Measurements from ENCODE around the gene PLCB1. TPM values are rescaled to one million over a fixed set of nuclear protein-coding genes. Genes with fewer than 3 reads are reported as not detected.
"Not testable (repeated sequence)": the region's sequence is repeated elsewhere in the genome, so short reads cannot be mapped to it uniquely, and the experiment has no call there.

PLCB1 gene
- total RNA-seq, 2 donors from 2014 or later = 12.3 to 13.4 TPM

DNA sequence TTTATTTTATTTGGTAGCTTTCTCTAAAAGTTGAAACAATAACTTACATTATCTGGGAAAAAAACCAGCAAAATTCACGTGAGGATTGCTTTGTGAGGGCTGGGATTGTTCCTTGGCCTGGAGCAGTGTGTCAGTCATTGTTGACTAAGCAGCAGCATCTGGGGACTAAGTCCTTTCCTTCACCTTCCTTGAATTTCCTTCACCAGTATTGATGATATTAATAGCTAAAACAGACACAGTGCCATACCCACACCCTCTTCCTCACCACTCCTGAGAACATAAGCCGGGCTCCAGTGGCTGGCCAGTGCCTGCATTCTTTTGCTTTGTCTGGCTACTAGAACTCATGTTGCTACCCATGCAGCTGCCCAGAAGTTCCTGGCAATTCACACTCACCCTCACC, 23.7 kb downstream of the PLCB1 start:
- Mint-ChIP-seq H3K27me3 (no peaks in the 10 kb centered on the region), H3K9me3 (peaks cover 3% of the 10 kb centered on the region), H3K36me3 (peaks cover 5% of the 10 kb centered on the region), H3K27ac (peak overlapping the region; percentile 70 to 89), H3K4me1 (ENCODE audit: low read depth in 2 of 2) (peaks cover 59 to 69% of the 10 kb centered on the region in 2 donors), H3K4me3 (peak overlapping the region; percentile 78)
- no peak for ATAC-seq
- DNase-seq (ENCODE audit: low spot score) = no peak

GRCh38 chr20:8156235-8157079, 24.4 kb downstream of the PLCB1 start:
- DNase-seq (ENCODE audit: low spot score) (peak; percentile 62), ATAC-seq (peak; percentile 92 to 95)
- peaks cover 5% of the 10 kb centered on the region for H3K36me3 Mint-ChIP-seq
- H3K4me3 Mint-ChIP-seq = peak overlapping the region; percentile 78
- H3K27me3 Mint-ChIP-seq = no peaks in the 10 kb centered on the region
- peaks cover 3% of the 10 kb centered on the region for H3K9me3 Mint-ChIP-seq
- peaks cover 58 to 67% of the 10 kb centered on the region in 2 donors for H3K4me1 Mint-ChIP-seq (ENCODE audit: low read depth in 2 of 2)
- H3K27ac Mint-ChIP-seq = peak overlapping the region; percentile 70 to 89

- H3K4me1 Mint-ChIP-seq (ENCODE audit: low read depth in 2 of 2) = peaks cover 44% of the 10 kb centered on the region in 2 donors
- not testable (repeated sequence) for ATAC-seq; H3K4me3 Mint-ChIP-seq; DNase-seq (ENCODE audit: low spot score); H3K27me3 Mint-ChIP-seq; H3K9me3 Mint-ChIP-seq; H3K27ac Mint-ChIP-seq; H3K36me3 Mint-ChIP-seq
These were observed 27.2 kb downstream of the PLCB1 start for GRCh38 chr20:8159217-8159616.

- peak overlapping the region; percentile 65 to 77 for H3K27ac Mint-ChIP-seq
- no peaks in the 10 kb centered on the region for H3K9me3 Mint-ChIP-seq
- ATAC-seq = peak; percentile 52 to 54
- peak overlapping the region; percentile 39 for H3K4me3 Mint-ChIP-seq
- no peak for DNase-seq (ENCODE audit: low spot score)
- H3K27me3 Mint-ChIP-seq = no peaks in the 10 kb centered on the region
- H3K36me3 Mint-ChIP-seq = peaks cover 5% of the 10 kb centered on the region
- peaks cover 31 to 37% of the 10 kb centered on the region in 2 donors for H3K4me1 Mint-ChIP-seq (ENCODE audit: low read depth in 2 of 2)
These were observed 29.4 kb downstream of the PLCB1 start for GRCh38 chr20:8161264-8162071.

DNA sequence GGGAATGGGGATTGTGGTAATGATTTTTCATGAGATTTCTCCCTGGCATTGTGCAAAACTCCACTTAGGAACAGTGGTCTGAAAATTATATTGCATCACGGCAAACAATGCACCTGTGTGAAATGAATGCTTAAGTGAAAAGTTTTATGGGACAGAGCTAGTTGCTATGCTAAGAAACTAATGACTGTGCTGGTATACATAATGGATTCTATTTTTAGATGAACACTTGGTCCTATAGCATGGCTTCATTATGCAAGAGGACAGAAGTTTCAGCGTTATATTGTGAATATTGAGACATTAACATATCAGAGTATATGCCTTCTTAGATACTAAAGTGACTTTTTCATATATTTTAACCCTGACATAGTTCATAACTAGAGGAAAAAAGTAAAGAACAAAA, 30.5 kb downstream of the PLCB1 start:
- Mint-ChIP-seq H3K27ac (peak overlapping the region in 1 of 2 donors; percentile 69), H3K27me3 (no peaks in the 10 kb centered on the region), H3K9me3 (no peaks in the 10 kb centered on the region), H3K36me3 (peaks cover 5% of the 10 kb centered on the region), H3K4me3 (no peak overlapping the region), H3K4me1 (ENCODE audit: low read depth in 2 of 2) (peaks cover 27 to 33% of the 10 kb centered on the region in 2 donors)
- ATAC-seq (no peak), DNase-seq (ENCODE audit: low spot score) (no peak)

DNA sequence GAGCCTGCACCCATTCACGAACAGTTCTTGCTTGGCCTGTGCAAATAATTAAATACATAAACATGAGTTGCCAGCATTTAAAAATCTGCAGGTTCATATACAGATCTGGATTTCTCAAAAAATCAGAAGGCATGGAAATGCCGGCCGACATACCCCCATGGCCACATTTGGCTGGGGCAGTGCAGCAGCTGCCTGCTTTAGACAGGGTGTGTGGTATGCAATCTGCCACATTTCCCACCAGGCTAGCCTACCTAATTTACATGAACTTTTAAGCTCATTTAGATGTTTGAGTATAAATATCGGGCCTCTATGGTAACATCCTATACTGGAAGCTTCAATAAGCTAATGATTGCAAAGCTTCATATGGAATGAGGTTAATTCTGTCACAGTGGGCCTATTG, 31.5 kb downstream of the PLCB1 start:
- no peak for DNase-seq (ENCODE audit: low spot score)
- no peak for ATAC-seq
- no peak overlapping the region for H3K27ac Mint-ChIP-seq
- H3K4me3 Mint-ChIP-seq = no peak overlapping the region
- no peaks in the 10 kb centered on the region for H3K9me3 Mint-ChIP-seq
- no peaks in the 10 kb centered on the region for H3K27me3 Mint-ChIP-seq
- H3K36me3 Mint-ChIP-seq = peaks cover 5% of the 10 kb centered on the region
- peaks cover 24 to 30% of the 10 kb centered on the region in 2 donors for H3K4me1 Mint-ChIP-seq (ENCODE audit: low read depth in 2 of 2)

DNA sequence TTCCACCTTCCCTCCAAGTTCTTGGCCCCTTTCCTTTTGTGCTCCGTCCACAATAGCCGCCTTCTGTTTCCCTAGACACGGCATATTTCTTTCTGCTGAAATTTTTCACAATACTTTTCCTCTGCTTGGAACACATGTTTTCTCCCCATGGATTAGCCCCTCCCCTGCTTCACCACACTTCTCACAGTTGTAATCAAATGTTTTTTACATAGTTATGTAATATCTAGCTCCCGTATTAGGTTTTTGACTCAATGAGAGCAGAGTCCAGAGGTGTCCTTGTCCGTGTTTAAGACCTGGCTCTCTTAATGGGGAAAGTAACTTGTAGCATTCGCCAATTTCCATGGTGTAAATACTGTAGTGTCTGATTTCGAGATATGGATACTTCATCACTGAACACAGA, 34.7 kb downstream of the PLCB1 start:
- no peak for DNase-seq (ENCODE audit: low spot score)
- no peak overlapping the region for H3K4me3 Mint-ChIP-seq
- no peaks in the 10 kb centered on the region for H3K36me3 Mint-ChIP-seq

GRCh38 chr20:8168785-8169288, 36.8 kb downstream of the PLCB1 start:
- no peak overlapping the region for H3K4me3 Mint-ChIP-seq
- DNase-seq (ENCODE audit: low spot score) (no peak), ATAC-seq (no peak)
- H3K27ac Mint-ChIP-seq = no peak overlapping the region
- no peaks in the 10 kb centered on the region for H3K27me3 Mint-ChIP-seq
- peaks cover 9% of the 10 kb centered on the region for H3K36me3 Mint-ChIP-seq
- H3K9me3 Mint-ChIP-seq = no peaks in the 10 kb centered on the region
- H3K4me1 Mint-ChIP-seq (ENCODE audit: low read depth in 2 of 2) = peaks cover 23 to 28% of the 10 kb centered on the region in 2 donors

More for the DNA sequence above, 34.7 kb downstream of the PLCB1 start:
- Mint-ChIP-seq H3K27ac (no peak overlapping the region), H3K9me3 (no peaks in the 10 kb centered on the region), H3K27me3 (no peaks in the 10 kb centered on the region), H3K4me1 (ENCODE audit: low read depth in 2 of 2) (peaks cover 18 to 24% of the 10 kb centered on the region in 2 donors)
- ATAC-seq = no peak

GRCh38 chr20:8170921-8171320, 38.9 kb downstream of the PLCB1 start:
- peaks cover 13% of the 10 kb centered on the region for H3K36me3 Mint-ChIP-seq
- H3K9me3 Mint-ChIP-seq = no peaks in the 10 kb centered on the region
- no peaks in the 10 kb centered on the region for H3K27me3 Mint-ChIP-seq
- no peak for DNase-seq (ENCODE audit: low spot score)
- H3K27ac Mint-ChIP-seq = no peak overlapping the region
- ATAC-seq = no peak
- peaks cover 28 to 33% of the 10 kb centered on the region in 2 donors for H3K4me1 Mint-ChIP-seq (ENCODE audit: low read depth in 2 of 2)
- no peak overlapping the region for H3K4me3 Mint-ChIP-seq

DNA sequence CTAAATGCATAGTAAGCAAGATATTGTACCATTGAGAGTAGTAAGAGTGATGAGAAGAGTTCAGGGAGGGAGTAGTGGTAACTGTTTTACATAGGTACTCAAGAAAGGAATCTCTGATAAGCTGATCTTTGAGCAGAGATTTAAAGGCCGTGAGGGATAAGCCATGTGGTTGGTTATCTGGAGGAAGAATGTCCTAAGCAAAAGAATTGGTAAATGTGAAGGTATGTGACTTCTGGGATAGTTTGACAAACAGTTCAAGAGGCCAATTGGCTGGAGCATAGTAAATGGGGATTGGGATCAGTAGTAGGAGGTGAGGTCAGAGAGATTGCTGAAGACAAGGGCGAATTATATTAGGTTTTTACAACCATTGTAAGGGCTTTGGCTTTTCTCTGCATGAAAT, 40.1 kb downstream of the PLCB1 start:
- Mint-ChIP-seq H3K27ac (no peak overlapping the region), H3K4me1 (ENCODE audit: low read depth in 2 of 2) (peaks cover 18 to 27% of the 10 kb centered on the region in 2 donors), H3K9me3 (no peaks in the 10 kb centered on the region), H3K36me3 (peaks cover 13% of the 10 kb centered on the region), H3K4me3 (no peak overlapping the region), H3K27me3 (no peaks in the 10 kb centered on the region)
- ATAC-seq = no peak
- no peak for DNase-seq (ENCODE audit: low spot score)

GRCh38 chr20:8175741-8176675, 43.9 kb downstream of the PLCB1 start:
- Mint-ChIP-seq H3K4me3 (no peak overlapping the region), H3K27ac (no peak overlapping the region), H3K4me1 (ENCODE audit: low read depth in 2 of 2) (peaks cover 25 to 47% of the 10 kb centered on the region in 2 donors), H3K36me3 (peaks cover 13% of the 10 kb centered on the region), H3K9me3 (no peaks in the 10 kb centered on the region), H3K27me3 (no peaks in the 10 kb centered on the region)
- ATAC-seq (no peak), DNase-seq (ENCODE audit: low spot score) (no peak)

DNA sequence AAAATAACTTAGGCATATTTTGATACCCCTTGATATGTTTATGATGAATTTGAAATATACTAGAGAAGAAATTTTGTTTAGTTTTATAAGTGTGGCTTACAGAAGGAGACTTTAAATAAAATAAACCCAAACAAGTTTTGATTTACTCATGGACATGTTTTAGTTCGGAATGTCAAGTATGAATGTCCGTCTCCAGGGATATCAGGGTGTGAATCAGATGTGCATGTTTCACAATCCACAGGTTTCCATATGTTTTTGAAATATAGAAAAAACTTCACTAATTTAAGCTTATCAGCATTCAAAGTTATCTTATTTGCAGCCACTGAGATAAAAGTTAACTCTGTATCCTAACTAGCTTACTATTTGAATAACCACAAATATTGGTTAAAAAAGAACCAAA, 51.5 kb downstream of the PLCB1 start:
- Mint-ChIP-seq H3K4me1 (ENCODE audit: low read depth in 2 of 2) (peaks cover 19 to 39% of the 10 kb centered on the region in 2 donors), H3K27me3 (no peaks in the 10 kb centered on the region), H3K27ac (no peak overlapping the region), H3K9me3 (no peaks in the 10 kb centered on the region), H3K4me3 (no peak overlapping the region), H3K36me3 (no peaks in the 10 kb centered on the region)
- no peak for ATAC-seq
- DNase-seq (ENCODE audit: low spot score) = no peak

GRCh38 chr20:8187740-8188139, 55.7 kb downstream of the PLCB1 start:
- Mint-ChIP-seq H3K4me3 (no peak overlapping the region), H3K27me3 (no peaks in the 10 kb centered on the region), H3K4me1 (ENCODE audit: low read depth in 2 of 2) (peaks cover 21 to 30% of the 10 kb centered on the region in 2 donors), H3K27ac (peak overlapping the region in 1 of 2 donors; percentile 61), H3K9me3 (no peaks in the 10 kb centered on the region), H3K36me3 (peaks cover 6% of the 10 kb centered on the region)
- ATAC-seq (peak; percentile 52 to 73), DNase-seq (ENCODE audit: low spot score) (no peak)

All from natural killer cell treated with Interleukin-12 subunit alpha and Interleukin-12 subunit beta and Interleukin-15 and Interleukin-18, amount 100 ng/mL, for 72 hours (primary cell).